PFSK-1 (cell line): ENCODE results near the gene PPP1R2.

ENCODE experiments used
- FOXP2 ChIP-seq: optimal IDR thresholded peaks from 2 replicates; pipeline ENCODE3; 2011; ENCODE audit warnings: borderline replicate concordance, control low read depth, inconsistent platforms; ENCODE audit not compliant: insufficient read depth; ENCODE audit errors: extremely low read length, extremely low read depth
- POLR2AphosphoS5 ChIP-seq: IDR thresholded peaks from 2 replicates; pipeline ENCODE4 v1.6.1; 2012; ENCODE audit warnings: low read depth, mild to moderate bottlenecking, control low read depth, low read length, moderate library complexity
- SIN3A ChIP-seq: IDR thresholded peaks from 2 replicates; pipeline ENCODE4 v1.6.1; 2012; ENCODE audit warnings: mild to moderate bottlenecking, low read length, moderate library complexity, borderline replicate concordance; ENCODE audit not compliant: insufficient read depth
- TAF1 ChIP-seq: IDR thresholded peaks from 2 replicates; pipeline ENCODE4 v1.6.1; 2012; ENCODE audit warnings: low read length, control low read depth, borderline replicate concordance; ENCODE audit not compliant: insufficient read depth
- TF ChIP-seq, protein P1 (sequence below), 2 experiments: IDR thresholded peaks; 2 replicates each; pipeline versions ENCODE4 v1.6.1 to v1.8.0; 2011 to 2012; ENCODE audit warnings: low read depth in 2 of 2, low read length in 2 of 2, control low read depth in 1 of 2, inconsistent platforms in 1 of 2, mild to moderate bottlenecking in 1 of 2, moderate library complexity in 1 of 2; ENCODE audit not compliant: insufficient read depth in 1 of 2

Gene PPP1R2

DNA sequence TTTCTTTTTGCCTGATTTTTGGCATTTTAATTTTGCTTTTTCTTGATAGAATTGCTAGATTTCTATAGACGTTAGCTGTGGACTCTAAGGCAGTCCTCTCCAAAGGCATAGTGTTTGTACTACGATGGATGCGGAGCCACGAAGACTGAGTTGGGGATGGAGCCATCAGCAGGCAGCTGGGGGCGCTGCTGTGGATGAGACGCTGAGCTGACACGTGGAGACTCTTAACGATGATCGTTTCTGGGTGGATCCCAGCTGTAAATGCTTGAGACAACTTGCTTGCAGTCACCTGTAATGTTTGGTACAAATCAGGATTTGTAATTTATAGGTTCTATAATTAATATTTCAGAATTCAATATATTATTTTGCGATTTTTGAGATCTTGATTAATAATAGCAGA lies 13.3 kb upstream of the PPP1R2 start:
- TF ChIP-seq TAF1 (no peak), POLR2AphosphoS5 (no peak), FOXP2 (no peak), SIN3A (no peak)
- TF ChIP-seq, protein P1, sequence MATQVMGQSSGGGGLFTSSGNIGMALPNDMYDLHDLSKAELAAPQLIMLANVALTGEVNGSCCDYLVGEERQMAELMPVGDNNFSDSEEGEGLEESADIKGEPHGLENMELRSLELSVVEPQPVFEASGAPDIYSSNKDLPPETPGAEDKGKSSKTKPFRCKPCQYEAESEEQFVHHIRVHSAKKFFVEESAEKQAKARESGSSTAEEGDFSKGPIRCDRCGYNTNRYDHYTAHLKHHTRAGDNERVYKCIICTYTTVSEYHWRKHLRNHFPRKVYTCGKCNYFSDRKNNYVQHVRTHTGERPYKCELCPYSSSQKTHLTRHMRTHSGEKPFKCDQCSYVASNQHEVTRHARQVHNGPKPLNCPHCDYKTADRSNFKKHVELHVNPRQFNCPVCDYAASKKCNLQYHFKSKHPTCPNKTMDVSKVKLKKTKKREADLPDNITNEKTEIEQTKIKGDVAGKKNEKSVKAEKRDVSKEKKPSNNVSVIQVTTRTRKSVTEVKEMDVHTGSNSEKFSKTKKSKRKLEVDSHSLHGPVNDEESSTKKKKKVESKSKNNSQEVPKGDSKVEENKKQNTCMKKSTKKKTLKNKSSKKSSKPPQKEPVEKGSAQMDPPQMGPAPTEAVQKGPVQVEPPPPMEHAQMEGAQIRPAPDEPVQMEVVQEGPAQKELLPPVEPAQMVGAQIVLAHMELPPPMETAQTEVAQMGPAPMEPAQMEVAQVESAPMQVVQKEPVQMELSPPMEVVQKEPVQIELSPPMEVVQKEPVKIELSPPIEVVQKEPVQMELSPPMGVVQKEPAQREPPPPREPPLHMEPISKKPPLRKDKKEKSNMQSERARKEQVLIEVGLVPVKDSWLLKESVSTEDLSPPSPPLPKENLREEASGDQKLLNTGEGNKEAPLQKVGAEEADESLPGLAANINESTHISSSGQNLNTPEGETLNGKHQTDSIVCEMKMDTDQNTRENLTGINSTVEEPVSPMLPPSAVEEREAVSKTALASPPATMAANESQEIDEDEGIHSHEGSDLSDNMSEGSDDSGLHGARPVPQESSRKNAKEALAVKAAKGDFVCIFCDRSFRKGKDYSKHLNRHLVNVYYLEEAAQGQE (IDR thresholded peaks at IDR 0.05; ENCODE audit: insufficient read depth in 1 of 2, low read depth in 2 of 2, low read length in 2 of 2): no peak

GRCh38 chr3:195555110-195555509 lies 12.0 kb upstream of the PPP1R2 start:
- TF ChIP-seq TAF1: no peak
- TF ChIP-seq POLR2AphosphoS5: no peak
- TF ChIP-seq FOXP2: no peak
- TF ChIP-seq SIN3A: no peak
- TF ChIP-seq, protein P1 (IDR thresholded peaks at IDR 0.05; ENCODE audit: insufficient read depth in 1 of 2, low read depth in 2 of 2, low read length in 2 of 2): no peak

GRCh38 chr3:195554458-195554857 lies 11.3 kb upstream of the PPP1R2 start:
- TF ChIP-seq, protein P1 (IDR thresholded peaks at IDR 0.05; ENCODE audit: insufficient read depth in 1 of 2, low read depth in 2 of 2, low read length in 2 of 2): no peak
- TF ChIP-seq FOXP2: no peak
- TF ChIP-seq POLR2AphosphoS5: no peak
- no peak for TF ChIP-seq TAF1
- TF ChIP-seq SIN3A: no peak

DNA sequence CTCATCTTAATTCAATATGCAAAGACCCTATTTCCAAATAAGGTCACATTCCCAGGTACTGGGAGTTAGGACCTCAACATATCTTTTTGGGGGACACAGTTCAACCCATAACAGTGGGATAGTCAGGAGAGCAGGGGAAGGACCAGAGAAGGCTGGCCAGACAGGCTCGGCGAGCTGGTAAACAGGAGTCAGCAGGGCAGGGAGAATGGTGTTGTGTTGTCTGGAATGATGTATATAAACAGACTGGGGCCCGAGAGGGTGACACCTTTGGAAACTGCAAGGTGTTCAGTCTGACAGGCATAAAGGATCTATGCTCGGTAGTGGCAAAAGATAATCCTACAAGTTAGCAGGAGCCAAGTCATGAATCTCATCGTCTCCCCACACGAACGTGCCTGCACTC lies 10.1 kb upstream of the PPP1R2 start:
- TF ChIP-seq POLR2AphosphoS5 (no peak), SIN3A (no peak), FOXP2 (no peak)
- TF ChIP-seq, protein P1 (IDR thresholded peaks at IDR 0.05; ENCODE audit: insufficient read depth in 1 of 2, low read depth in 2 of 2, low read length in 2 of 2): no peak

DNA sequence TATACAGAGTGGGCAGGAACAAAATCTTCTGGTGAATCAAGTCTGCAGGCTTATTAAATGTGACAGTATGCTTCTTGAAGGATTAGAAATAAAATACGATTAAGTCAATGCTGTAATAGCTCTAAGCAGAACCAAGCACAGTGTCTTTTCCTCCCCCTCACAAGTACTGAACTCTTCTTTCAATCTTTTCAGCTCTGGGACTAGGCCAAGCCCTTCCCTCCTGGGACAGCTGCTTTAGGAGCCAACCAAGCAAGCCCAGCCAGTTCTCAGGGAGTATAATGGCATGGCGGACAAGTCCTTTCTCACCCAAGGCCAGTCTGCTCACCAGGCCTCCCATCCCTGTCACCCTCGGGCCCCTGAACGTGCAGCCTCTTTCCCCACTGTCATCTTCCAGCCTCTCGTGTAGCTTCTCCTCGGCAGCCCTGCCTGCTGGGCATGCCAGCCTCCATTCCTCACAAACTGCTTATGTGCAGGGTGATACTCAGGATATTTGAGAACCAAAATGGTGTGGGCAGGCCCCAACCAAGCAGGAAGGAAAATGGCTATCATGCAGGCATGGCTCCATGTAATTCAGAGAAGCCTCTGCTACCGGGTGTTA lies 8.4 kb upstream of the PPP1R2 start:
- no peak for TF ChIP-seq FOXP2
